ENCODE data around the gene TYW1B.
"Not testable (repeated sequence)": the region's sequence is repeated elsewhere in the genome, so short reads cannot be mapped to it uniquely, and the experiment has no call there.

- not testable (repeated sequence) for TF ChIP-seq POLR2A, EP300 (IDR thresholded peaks at IDR 0.05)
- TF ChIP-seq, protein P1, sequence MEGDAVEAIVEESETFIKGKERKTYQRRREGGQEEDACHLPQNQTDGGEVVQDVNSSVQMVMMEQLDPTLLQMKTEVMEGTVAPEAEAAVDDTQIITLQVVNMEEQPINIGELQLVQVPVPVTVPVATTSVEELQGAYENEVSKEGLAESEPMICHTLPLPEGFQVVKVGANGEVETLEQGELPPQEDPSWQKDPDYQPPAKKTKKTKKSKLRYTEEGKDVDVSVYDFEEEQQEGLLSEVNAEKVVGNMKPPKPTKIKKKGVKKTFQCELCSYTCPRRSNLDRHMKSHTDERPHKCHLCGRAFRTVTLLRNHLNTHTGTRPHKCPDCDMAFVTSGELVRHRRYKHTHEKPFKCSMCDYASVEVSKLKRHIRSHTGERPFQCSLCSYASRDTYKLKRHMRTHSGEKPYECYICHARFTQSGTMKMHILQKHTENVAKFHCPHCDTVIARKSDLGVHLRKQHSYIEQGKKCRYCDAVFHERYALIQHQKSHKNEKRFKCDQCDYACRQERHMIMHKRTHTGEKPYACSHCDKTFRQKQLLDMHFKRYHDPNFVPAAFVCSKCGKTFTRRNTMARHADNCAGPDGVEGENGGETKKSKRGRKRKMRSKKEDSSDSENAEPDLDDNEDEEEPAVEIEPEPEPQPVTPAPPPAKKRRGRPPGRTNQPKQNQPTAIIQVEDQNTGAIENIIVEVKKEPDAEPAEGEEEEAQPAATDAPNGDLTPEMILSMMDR (IDR thresholded peaks at IDR 0.05), result not testable (repeated sequence)
These were observed 202.1 kb downstream of the TYW1B start for GRCh38 chr7:72625721-72626423.

Data from tibial nerve (tissue), 4 donors.